ENCODE measurements around the gene SLBP.

The SLBP gene

GRCh38 chr4:1726146-1726934 is 14.2 kb upstream of the SLBP start:
- DNase-seq: peak; percentile 72

- no peak for DNase-seq
Observed at GRCh38 chr4:1725521-1725920, 13.4 kb upstream of the SLBP start.

GRCh38 chr4:1723131-1723801 is 11.1 kb upstream of the SLBP start:
- DNase-seq: no peak

GRCh38 chr4:1722551-1723118 is 10.5 kb upstream of the SLBP start:
- no peak for DNase-seq

- DNase-seq: no peak
Observed at GRCh38 chr4:1721666-1722550, 9.8 kb upstream of the SLBP start.

- DNase-seq: peak; percentile 91
Observed at GRCh38 chr4:1721003-1721665, 9.0 kb upstream of the SLBP start, which contains the start of the genes TACC3 and TMEM129. Gene TACC3, plus strand, starts transcription at chr4:1721521. Its CDS starts 1,901 bp downstream, at chr4:1723422. Gene TMEM129, minus strand, starts transcription at chr4:1721323. Its CDS starts 486 bp downstream, at chr4:1720837.

GRCh38 chr4:1720163-1720983 is 8.3 kb upstream of the SLBP start:
- peak; percentile 27 for DNase-seq

- DNase-seq: no peak
Observed at GRCh38 chr4:1718095-1718850, 6.2 kb upstream of the SLBP start.

GRCh38 chr4:1717129-1718094 is 5.3 kb upstream of the SLBP start:
- DNase-seq: no peak

GRCh38 chr4:1716065-1716945 is 4.2 kb upstream of the SLBP start:
- no peak for DNase-seq

GRCh38 chr4:1715002-1715758 is 3.1 kb upstream of the SLBP start:
- DNase-seq: no peak

GRCh38 chr4:1714303-1715001 is 2.3 kb upstream of the SLBP start:
- DNase-seq: no peak

- DNase-seq: no peak
Observed at GRCh38 chr4:1713003-1713851, 1.1 kb upstream of the SLBP start.

- DNase-seq: peak; percentile 39
Observed at GRCh38 chr4:1711571-1712215, 426 bp downstream of the SLBP start.

GRCh38 chr4:1711055-1711570 is 1.0 kb downstream of the SLBP start:
- no peak for DNase-seq
